ENCODE measurements around the gene CCDC172.
A peak's percentile ranks its signal among the peaks of the same experiment; 100 is the strongest.

CCDC172 gene, protein sequence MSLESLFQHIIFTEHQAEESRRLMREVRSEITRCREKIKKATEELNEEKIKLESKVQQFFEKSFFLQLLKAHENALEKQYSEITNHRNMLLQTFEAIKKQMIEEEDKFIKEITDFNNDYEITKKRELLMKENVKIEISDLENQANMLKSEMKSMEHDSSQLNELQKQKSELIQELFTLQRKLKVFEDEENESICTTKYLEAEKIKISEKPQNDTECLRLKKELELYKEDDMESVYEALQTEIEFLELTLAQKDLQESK

DNA sequence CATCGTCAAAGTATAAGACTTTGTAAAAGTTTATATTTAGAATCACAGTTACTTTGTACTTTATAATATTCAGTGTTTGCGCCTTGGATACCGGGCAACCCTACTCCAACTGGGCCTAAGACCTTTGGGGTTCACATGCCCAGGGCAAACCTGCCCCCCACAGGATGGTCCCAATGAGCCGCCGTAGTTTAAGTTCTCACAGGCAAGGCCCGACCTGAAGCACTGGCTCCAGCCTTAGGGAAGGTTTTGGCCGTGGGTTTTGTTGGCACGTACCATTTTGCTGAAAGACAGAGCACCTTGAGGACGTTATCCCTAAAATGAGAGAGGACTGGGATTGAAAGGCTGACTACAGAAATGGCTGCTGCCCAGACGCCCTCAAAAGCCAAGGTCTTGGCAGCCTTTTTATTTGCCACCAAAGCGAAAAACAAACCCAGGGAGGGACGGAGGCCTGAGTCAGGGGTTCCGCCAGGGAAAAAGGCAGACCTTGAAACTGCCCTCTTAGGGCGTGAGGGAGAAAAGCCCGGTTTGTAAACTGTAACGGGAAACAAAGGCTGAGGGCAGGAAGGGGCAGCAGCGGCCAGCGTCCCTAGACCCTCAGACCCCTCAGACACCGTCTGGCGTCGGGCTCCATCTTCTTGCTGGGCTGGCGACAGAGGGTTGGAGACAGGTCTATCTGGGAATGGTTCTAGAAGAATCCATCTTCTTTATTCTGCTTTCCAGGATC lies at the start of gene CCDC172:
Gene CCDC172 (plus strand): TSS at position 222 of the 724 bp plus-strand sequence. CDS start 564 bp downstream, outside the sequence.
- H3K4me3 Mint-ChIP-seq = no peak within 1 kb of the TSS
- DNase-seq (no peak), ATAC-seq (no peak)
- H3K27me3 Mint-ChIP-seq = no peaks in the 10 kb centered on the region
- no peaks in the 10 kb centered on the region for H3K36me3 Mint-ChIP-seq (ENCODE audit: low read depth)
- H3K27ac Mint-ChIP-seq = no peak within 1 kb of the TSS
- no peaks in the 10 kb centered on the region for H3K9me3 Mint-ChIP-seq
- H3K4me1 Mint-ChIP-seq = no peaks in the 10 kb centered on the region

DNA sequence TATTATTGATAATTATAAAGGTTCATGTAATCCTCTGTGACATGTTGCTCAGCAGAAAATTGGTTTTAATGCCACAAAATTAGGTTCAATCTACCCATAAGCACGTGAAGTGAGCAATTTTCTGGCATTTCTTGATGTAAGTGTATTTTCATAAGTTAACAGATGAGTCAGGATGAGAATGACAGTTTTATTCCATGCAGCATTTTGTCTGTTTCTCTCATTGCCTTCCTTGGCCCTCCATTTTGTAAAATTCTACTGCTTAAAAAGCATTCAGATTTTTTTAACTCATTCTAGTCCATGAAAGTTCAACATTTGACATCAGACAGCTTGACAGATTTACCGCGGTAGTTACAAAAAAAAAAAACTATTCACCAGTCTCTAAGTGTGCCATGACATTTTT lies 47.3 kb upstream of the CCDC172 start:
- peaks cover 30% of the 10 kb centered on the region for H3K27me3 Mint-ChIP-seq
- peaks cover 5% of the 10 kb centered on the region for H3K4me1 Mint-ChIP-seq
- H3K36me3 Mint-ChIP-seq (ENCODE audit: low read depth) = no peaks in the 10 kb centered on the region

DNA sequence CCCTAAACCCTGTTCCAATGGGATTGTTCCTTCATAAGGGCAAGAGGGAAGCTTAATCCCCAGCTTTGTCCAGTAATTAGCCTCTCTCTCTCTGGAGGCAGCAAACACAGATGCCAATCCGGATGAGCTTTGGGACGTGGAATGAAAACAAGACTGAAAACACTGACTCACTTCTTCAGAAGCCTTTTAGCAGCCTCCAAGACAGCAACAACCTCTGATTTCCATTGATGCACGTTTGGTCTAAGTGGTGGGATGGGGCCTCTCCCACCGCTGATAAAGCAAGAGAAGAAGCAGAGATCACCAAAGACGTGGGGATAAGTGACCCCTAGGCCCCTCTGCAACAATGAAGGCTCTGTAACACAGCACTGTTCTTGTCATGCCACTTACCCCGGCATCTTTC lies 45.4 kb upstream of the CCDC172 start:
- H3K4me3 Mint-ChIP-seq = no peak overlapping the region
- peaks cover 24% of the 10 kb centered on the region for H3K27me3 Mint-ChIP-seq
- peaks cover under 1% of the 10 kb centered on the region for H3K4me1 Mint-ChIP-seq
- H3K36me3 Mint-ChIP-seq (ENCODE audit: low read depth) = no peaks in the 10 kb centered on the region
- DNase-seq (no peak), ATAC-seq (no peak)
- H3K27ac Mint-ChIP-seq = no peak overlapping the region
- peaks cover 3% of the 10 kb centered on the region for H3K9me3 Mint-ChIP-seq

More for the DNA sequence above, 47.3 kb upstream of the CCDC172 start:
- no peak for ATAC-seq
- H3K9me3 Mint-ChIP-seq = peaks cover 3% of the 10 kb centered on the region
- no peak overlapping the region for H3K4me3 Mint-ChIP-seq
- no peak for DNase-seq
- no peak overlapping the region for H3K27ac Mint-ChIP-seq

DNA sequence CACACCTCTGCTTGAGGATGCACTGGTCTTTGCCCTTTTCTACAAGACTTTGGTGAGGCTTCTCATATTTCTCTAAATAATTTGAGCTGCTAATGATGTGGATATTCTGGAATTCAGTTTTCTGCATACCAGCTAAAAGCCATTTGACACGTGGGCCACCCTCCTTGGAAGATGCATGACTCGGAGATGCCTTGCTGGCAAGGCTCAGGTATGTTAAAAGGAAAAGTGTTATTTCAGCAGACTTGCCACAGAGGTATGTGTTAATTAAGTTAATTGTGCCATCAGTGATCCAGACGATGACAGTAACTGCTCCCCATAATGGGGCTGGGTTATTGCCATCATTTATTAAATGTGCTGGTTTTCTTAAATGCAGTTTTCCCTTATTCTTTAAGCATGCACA lies 42.5 kb upstream of the CCDC172 start:
- no peak overlapping the region for H3K4me3 Mint-ChIP-seq
- H3K36me3 Mint-ChIP-seq (ENCODE audit: low read depth) = no peaks in the 10 kb centered on the region
- H3K27me3 Mint-ChIP-seq = peaks cover 13% of the 10 kb centered on the region
- no peak overlapping the region for H3K27ac Mint-ChIP-seq
- no peaks in the 10 kb centered on the region for H3K4me1 Mint-ChIP-seq
- ATAC-seq (no peak), DNase-seq (no peak)
- no peaks in the 10 kb centered on the region for H3K9me3 Mint-ChIP-seq

DNA sequence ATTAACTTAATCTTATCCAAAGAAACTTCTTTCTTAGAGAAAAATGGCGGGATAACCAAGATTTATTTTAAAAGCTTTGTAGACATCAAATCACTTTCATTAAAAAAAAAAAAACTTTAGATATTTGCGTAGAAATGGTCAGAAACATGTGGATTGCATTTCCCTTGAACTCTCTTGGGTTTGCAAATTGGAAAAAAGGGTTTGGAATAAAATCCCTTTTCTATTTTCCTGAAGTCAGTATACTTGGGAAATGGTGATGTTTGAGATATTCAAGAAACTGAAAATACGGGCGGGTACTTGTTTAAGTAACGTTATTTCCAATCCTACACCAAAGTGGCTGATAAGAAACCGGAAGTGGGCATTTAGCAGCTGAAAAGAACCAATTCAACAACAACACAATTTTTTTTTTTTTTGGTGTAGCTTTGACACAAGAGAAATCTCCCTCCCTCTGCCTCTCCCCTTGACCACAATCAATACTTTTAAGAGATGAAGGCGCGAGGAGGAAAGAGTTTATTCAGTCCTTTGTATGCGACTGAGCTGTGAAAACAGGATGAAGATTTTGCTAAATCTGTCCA lies 37.5 kb upstream of the CCDC172 start:
- Mint-ChIP-seq H3K27ac (no peak overlapping the region), H3K9me3 (no peaks in the 10 kb centered on the region), H3K4me3 (no peak overlapping the region), H3K27me3 (peaks cover 14% of the 10 kb centered on the region), H3K4me1 (no peaks in the 10 kb centered on the region), H3K36me3 (ENCODE audit: low read depth) (no peaks in the 10 kb centered on the region)
- no peak for DNase-seq
- no peak for ATAC-seq

DNA sequence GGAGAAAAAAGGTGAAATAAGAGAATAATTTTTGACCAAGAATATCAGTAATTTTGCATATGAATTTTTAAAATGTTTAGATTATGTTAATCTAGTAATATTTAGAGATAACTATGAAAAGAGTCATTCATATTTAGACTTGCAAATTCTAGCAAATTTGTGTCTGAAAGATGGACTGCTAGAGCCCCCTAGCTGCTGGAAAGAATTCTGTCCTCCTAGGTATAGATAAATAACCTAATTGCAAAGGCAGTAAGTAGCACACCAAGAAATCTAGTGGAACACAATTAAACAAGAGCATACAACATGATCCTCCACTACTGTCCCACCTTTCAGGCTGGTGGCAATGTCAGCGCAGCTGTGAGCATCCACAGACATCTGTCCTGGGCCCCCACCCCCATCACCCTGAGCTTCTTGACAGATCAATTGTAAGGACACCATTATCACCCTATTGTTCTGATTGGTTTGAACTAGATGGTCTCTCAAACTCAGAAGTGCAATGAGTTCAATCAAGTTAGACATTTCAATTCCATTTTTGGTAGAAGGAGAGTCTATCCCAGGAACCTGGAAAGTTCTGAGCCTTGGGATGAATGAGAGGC lies 36.2 kb upstream of the CCDC172 start:
- H3K27me3 Mint-ChIP-seq = peaks cover 14% of the 10 kb centered on the region
- H3K4me1 Mint-ChIP-seq = no peaks in the 10 kb centered on the region
- no peak overlapping the region for H3K27ac Mint-ChIP-seq
- H3K36me3 Mint-ChIP-seq (ENCODE audit: low read depth) = no peaks in the 10 kb centered on the region
- peak; percentile 24 for ATAC-seq
- no peaks in the 10 kb centered on the region for H3K9me3 Mint-ChIP-seq
- H3K4me3 Mint-ChIP-seq = no peak overlapping the region
- no peak for DNase-seq

DNA sequence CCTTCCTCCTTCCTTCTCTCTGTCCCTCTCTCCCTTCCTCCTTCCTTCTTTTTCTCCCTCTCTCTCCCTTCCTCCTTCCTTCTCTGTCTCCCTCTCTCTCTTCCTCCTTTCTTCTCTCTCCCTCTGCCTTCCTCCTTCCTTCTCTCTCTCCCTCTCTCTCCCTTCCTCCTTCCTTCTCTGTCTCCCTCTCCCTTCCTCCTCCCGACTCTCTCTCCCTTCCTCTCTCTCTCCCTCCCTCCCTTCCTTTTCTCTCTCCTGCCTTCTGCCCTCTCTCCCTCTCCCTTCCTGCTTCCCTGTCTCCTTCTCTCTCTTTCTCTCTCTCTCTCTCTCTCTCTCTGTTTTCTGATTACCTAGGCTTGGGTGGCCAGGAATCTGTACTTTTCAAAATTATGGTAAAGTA lies 34.6 kb upstream of the CCDC172 start:
- Mint-ChIP-seq H3K27ac (no peak overlapping the region), H3K4me3 (no peak overlapping the region), H3K27me3 (peaks cover 14% of the 10 kb centered on the region), H3K36me3 (ENCODE audit: low read depth) (no peaks in the 10 kb centered on the region), H3K9me3 (no peaks in the 10 kb centered on the region), H3K4me1 (no peaks in the 10 kb centered on the region)
- ATAC-seq (no peak), DNase-seq (no peak)

DNA sequence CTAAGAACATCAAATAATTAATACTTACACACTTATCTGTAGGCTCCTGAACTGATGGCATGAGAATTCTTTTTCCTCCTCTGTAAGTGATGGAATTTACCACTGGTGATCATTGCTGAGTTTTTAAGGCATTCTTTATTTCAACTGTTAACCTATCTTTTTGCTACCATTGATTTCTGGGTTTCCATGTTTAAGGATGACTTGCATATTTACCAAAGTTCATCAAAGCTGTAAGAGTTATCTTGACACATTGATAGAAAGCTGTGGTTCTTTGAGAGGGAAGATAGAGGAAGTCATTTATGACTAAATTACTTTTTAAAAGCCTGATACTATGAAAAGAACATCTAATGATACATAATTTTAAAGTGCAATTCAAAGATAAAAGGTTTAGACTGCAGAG lies 31.8 kb upstream of the CCDC172 start:
- Mint-ChIP-seq H3K9me3 (no peaks in the 10 kb centered on the region), H3K36me3 (ENCODE audit: low read depth) (no peaks in the 10 kb centered on the region), H3K27ac (no peak overlapping the region), H3K4me3 (no peak overlapping the region), H3K4me1 (no peaks in the 10 kb centered on the region), H3K27me3 (peaks cover 4% of the 10 kb centered on the region)
- DNase-seq (no peak), ATAC-seq (no peak)

DNA sequence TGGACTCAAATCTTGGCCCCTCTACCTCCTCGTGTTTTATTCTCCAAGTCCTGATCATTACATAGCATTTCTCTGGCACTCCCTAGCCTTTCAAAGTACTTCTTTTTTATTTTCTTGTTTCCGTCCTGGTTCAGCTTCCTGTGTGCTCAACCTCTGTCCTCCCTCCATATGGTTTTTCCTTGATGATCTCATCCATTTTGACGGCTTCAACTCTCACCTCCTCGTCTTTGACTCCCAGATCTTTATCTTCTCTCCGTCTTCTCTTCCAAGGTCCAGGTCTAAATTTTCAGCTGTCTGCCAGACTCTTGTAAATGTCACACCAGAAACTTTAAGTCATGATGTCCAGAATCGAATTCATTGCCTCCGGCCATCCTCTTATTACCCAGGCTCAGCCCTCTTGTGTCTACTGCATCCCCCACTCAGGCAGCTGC lies 27.9 kb upstream of the CCDC172 start:
- Mint-ChIP-seq H3K27ac (no peak overlapping the region), H3K27me3 (no peaks in the 10 kb centered on the region), H3K9me3 (no peaks in the 10 kb centered on the region), H3K4me1 (no peaks in the 10 kb centered on the region), H3K36me3 (ENCODE audit: low read depth) (no peaks in the 10 kb centered on the region), H3K4me3 (no peak overlapping the region)
- no peak for ATAC-seq
- DNase-seq = no peak

DNA sequence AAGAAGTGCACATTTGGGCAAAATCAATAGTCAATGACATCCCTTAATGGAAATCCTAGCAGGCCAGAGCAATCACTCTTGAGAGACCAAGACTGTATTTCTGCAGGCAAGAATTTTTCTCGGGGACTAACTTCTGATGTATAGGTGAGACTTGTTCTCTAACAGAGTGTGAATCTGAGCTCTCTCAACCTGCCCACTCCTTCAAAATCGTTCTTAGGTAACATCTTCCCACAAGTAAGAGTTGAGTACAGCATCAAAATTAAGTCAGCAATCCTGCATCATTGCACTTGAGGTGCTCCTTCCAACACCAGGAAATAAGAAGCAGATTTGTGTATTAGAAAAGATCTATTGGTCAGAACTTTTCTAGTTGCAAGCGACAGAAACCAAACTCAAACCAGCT lies 25.7 kb upstream of the CCDC172 start:
- Mint-ChIP-seq H3K4me1 (no peaks in the 10 kb centered on the region), H3K4me3 (no peak overlapping the region), H3K9me3 (no peaks in the 10 kb centered on the region), H3K36me3 (ENCODE audit: low read depth) (no peaks in the 10 kb centered on the region), H3K27me3 (no peaks in the 10 kb centered on the region), H3K27ac (no peak overlapping the region)
- ATAC-seq (no peak), DNase-seq (no peak)

DNA sequence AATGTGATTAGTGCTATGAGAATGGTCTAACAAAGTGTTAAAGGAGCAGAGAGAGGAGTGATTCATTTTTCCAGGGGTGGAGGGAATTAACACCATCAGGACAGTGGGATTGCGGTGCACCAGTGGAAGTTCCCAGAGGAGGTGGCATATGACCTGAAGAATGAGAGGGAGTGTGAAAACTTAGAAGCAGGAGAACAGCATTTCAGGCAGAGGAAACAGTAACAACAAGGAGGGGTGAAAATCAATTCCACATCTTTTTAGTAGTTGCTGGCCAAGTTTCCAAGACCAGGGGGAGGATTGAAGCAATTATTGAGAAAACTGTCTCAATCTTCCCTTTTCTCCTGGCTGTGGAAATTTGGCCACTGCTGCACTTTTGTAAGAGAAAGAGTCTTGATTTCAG lies 23.7 kb upstream of the CCDC172 start:
- DNase-seq (no peak), ATAC-seq (no peak)
- Mint-ChIP-seq H3K4me1 (no peaks in the 10 kb centered on the region), H3K27me3 (no peaks in the 10 kb centered on the region), H3K36me3 (ENCODE audit: low read depth) (no peaks in the 10 kb centered on the region), H3K27ac (no peak overlapping the region), H3K4me3 (no peak overlapping the region), H3K9me3 (peaks cover 5% of the 10 kb centered on the region)

DNA sequence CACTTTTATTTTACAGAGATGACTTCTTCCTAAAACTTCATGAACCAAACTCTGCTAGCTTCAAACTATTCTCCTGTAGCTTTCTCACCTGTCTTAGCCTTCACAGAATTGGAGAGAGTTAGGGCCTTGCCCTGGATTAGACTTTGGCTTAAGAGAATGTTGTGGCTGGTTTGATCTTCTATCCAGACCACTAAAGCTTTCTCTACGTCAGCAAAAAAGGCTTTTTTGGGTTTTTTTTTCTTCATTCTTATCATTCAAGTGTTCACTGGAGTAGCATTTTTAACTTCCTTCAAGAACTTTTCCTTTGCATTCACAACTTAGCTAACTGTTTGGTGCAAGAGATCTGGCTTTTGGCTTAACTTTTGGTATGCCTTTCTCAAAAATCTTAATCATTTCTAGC lies 19.3 kb upstream of the CCDC172 start:
- Mint-ChIP-seq H3K27me3 (no peaks in the 10 kb centered on the region), H3K4me3 (no peak overlapping the region), H3K36me3 (ENCODE audit: low read depth) (no peaks in the 10 kb centered on the region), H3K4me1 (no peaks in the 10 kb centered on the region), H3K9me3 (peaks cover 5% of the 10 kb centered on the region), H3K27ac (no peak overlapping the region)
- no peak for ATAC-seq
- no peak for DNase-seq

DNA sequence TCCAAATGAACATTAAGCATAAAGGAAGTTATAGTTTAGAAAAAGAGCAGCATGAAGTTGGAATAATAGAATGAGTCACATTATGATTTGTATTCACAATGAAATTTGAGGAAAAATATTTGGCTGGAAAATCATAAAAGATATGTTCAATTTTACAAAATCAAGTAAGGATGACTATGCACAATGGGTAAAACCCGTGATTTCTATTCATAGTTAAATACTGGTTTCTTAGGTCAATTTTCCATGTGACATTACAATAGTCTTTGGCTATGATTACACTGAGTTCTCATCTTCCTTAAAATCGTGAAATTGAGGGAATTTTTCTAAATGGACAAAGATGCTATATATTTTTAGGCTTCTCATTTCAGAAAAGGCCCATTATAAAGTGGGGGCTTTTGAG lies 17.4 kb upstream of the CCDC172 start:
- no peak overlapping the region for H3K4me3 Mint-ChIP-seq
- no peaks in the 10 kb centered on the region for H3K27me3 Mint-ChIP-seq
- ATAC-seq (no peak), DNase-seq (no peak)
- no peak overlapping the region for H3K27ac Mint-ChIP-seq
- H3K9me3 Mint-ChIP-seq = peaks cover 5% of the 10 kb centered on the region
- no peaks in the 10 kb centered on the region for H3K4me1 Mint-ChIP-seq
- no peaks in the 10 kb centered on the region for H3K36me3 Mint-ChIP-seq (ENCODE audit: low read depth)

DNA sequence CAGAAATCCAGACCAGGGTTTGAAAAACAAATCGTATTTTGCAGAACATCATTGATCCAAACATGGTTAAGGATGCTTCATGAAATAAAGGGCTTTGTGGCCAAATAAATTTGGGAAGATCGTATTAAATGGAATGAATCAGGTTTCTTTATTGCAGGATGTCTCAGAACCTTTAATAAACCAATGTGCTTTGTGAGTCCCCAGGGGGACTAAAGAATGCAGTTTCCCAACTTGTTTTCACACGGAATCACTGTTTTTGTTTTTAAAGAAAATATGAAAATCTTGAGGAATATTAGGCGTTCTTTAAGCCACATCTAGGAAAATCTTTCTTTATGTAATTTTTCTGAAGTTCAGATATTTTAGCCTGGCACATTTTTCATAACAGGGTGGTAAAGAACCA lies 16.8 kb upstream of the CCDC172 start:
- Mint-ChIP-seq H3K4me1 (no peaks in the 10 kb centered on the region), H3K4me3 (no peak overlapping the region), H3K9me3 (peaks cover 5% of the 10 kb centered on the region), H3K27me3 (no peaks in the 10 kb centered on the region), H3K27ac (no peak overlapping the region), H3K36me3 (ENCODE audit: low read depth) (no peaks in the 10 kb centered on the region)
- ATAC-seq (no peak), DNase-seq (no peak)

DNA sequence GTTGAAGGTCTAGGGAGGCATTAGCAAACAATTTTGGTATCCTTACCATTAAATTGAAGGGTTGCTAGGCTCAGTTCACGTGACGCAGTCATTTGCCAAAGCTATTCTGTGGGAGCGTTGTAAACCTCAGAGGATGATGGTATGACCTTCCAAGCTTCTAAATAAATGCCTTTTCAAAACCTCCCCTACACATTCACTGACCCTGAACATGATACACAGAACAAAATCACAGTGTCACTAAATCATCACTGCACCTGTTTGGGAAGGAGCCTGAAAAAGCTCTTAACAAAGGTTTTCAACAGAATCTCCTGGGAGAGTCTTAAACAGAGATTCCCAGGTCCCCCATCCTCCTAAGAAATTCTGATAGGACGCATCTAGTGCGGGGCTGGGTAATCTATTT lies 13.2 kb upstream of the CCDC172 start:
- H3K27me3 Mint-ChIP-seq = no peaks in the 10 kb centered on the region
- no peaks in the 10 kb centered on the region for H3K36me3 Mint-ChIP-seq (ENCODE audit: low read depth)
- H3K4me3 Mint-ChIP-seq = no peak overlapping the region
- H3K27ac Mint-ChIP-seq = no peak overlapping the region
- DNase-seq (no peak), ATAC-seq (no peak)
- no peaks in the 10 kb centered on the region for H3K9me3 Mint-ChIP-seq
- no peaks in the 10 kb centered on the region for H3K4me1 Mint-ChIP-seq

Measured in activated naive CD8-positive, alpha-beta T cell treated with anti-CD3 and anti-CD28 coated beads, Interleukin-2, amount 50 U/mL, for 24 hours (primary cell).